Myometrial cell (primary cell): ENCODE measurements around the gene TEKT4. TPM values are rescaled to one million over a fixed set of nuclear protein-coding genes. Genes with fewer than 3 reads are reported as not detected.

ENCODE experiments used
- total RNA-seq: library from RNA; depleted of rRNA; stranded (reverse); fragments of >200 nt; gene quantifications from 2 replicates; pipeline ENCODE4 v1.2.3, GENCODE V29; 2015

The TEKT4 gene, protein sequence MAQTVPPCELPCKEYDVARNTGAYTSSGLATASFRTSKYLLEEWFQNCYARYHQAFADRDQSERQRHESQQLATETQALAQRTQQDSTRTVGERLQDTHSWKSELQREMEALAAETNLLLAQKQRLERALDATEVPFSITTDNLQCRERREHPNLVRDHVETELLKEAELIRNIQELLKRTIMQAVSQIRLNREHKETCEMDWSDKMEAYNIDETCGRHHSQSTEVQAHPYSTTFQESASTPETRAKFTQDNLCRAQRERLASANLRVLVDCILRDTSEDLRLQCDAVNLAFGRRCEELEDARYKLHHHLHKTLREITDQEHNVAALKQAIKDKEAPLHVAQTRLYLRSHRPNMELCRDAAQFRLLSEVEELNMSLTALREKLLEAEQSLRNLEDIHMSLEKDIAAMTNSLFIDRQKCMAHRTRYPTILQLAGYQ
- total RNA-seq: not detected in 2 replicates

DNA sequence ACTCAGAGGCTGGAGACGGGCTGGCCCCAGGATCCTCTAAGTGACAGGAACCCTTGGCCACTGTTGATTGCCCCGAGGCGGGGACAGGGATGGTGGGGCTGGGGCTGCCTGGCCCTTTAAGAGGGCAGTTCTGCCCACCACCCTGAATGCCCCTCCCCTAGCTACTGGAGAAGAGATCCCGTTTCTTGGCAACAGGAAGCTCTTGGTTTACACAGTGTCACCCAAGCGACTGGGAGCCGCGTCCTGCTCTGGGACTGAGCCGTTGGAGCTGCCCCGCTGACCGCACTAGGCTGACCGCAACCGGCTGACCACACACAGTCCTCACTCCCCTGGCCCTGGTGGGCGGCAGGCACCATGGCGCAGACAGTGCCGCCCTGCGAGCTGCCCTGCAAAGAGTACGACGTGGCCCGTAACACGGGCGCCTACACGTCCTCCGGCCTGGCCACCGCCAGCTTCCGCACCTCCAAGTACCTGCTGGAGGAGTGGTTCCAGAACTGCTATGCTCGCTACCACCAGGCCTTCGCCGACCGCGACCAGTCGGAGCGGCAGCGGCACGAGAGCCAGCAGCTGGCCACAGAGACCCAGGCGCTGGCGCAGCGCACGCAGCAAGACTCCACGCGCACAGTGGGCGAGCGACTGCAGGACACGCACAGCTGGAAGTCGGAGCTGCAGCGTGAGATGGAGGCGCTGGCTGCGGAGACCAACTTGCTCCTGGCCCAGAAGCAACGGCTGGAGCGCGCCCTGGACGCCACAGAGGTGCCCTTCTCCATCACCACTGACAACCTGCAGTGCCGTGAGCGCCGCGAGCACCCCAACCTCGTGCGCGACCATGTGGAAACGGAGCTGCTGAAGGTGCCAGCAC lies at the start of gene TEKT4:
TEKT4 (plus strand) TSS at position 205 of the 862 bp plus-strand sequence; CDS start at position 355, 150 bp downstream.

Other genes with a start within 250 kb of the TEKT4 start
- not detected in 2 replicates for gene MAL, start 154.3 kb downstream of the TEKT4 start, total RNA-seq